NB4 (cell line): Measurements from ENCODE around the gene SPSB1.

Experiments
- CTCF ChIP-seq: IDR thresholded peaks from one replicate; pipeline ENCODE4 v1.5.1; 2012; ENCODE audit warnings: low read depth, low read length
- MYC ChIP-seq: IDR thresholded peaks from 2 replicates; pipeline ENCODE4 v1.6.1; 2011; ENCODE audit warnings: low read depth, low read length
- POLR2A ChIP-seq: IDR thresholded peaks from 2 replicates; pipeline ENCODE4 v1.6.1; 2011; ENCODE audit warnings: mild to moderate bottlenecking; ENCODE audit not compliant: insufficient read length; ENCODE audit errors: extremely low read depth

GRCh38 chr1:9371951-9372350, 79.3 kb downstream of the SPSB1 start:
- no peak for TF ChIP-seq POLR2A
- no peak for TF ChIP-seq CTCF
- no peak for TF ChIP-seq MYC
